ENCODE results near the gene MYLK2.
"Not testable (repeated sequence)": the region's sequence is repeated elsewhere in the genome, so short reads cannot be mapped to it uniquely, and the experiment has no call there.

MYLK2 gene

DNA sequence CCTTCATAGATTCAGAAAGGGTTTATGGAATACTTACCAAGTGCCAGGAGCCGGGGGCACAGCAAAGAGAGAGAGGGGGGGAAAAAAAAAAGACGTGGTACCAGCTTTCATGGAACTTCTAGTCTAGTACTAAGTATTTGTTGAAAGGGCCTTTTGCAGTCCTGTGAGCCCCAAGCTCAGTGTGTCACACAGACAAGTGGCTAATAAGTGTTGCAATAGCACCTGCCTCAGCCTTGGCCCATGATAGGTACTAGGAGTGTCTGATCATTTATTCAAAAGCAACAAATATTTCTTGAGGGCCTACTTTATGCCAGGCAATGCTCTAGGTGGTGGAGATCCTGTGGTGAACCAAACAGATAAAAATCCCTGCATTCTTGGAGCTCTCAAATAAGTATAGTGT is 7.9 kb downstream of the MYLK2 start:
- Histone ChIP-seq H3K27ac (no peak overlapping the region), H3K27me3 (peaks cover 7% of the 10 kb centered on the region), H3K4me1 (ENCODE audit: control insufficient read depth in 1 of 2, insufficient read depth in 1 of 2, low read depth in 1 of 2, low read length in 1 of 2) (peaks cover 3 to 7% of the 10 kb centered on the region in 2 experiments), H3K36me3 (no peaks in the 10 kb centered on the region), H3K4me3 (ENCODE audit: low read depth in 1 of 2, low read length in 1 of 2) (no peak overlapping the region), H3K9me3 (no peaks in the 10 kb centered on the region)
- no peak for TF ChIP-seq CTCF (IDR thresholded peaks at IDR 0.05)

- not testable (repeated sequence) for H3K27ac ChIP-seq; H3K4me1 ChIP-seq (ENCODE audit: control insufficient read depth in 1 of 2, insufficient read depth in 1 of 2, low read depth in 1 of 2, low read length in 1 of 2); H3K4me3 ChIP-seq (ENCODE audit: low read depth in 1 of 2, low read length in 1 of 2); H3K27me3 ChIP-seq; H3K9me3 ChIP-seq; H3K36me3 ChIP-seq
Observed at GRCh38 chr20:31828016-31828415, 8.9 kb downstream of the MYLK2 start.

- Histone ChIP-seq H3K27me3 (no peaks in the 10 kb centered on the region), H3K4me1 (ENCODE audit: control insufficient read depth in 1 of 2, insufficient read depth in 1 of 2, low read depth in 1 of 2, low read length in 1 of 2) (no peaks in the 10 kb centered on the region), H3K4me3 (ENCODE audit: low read depth in 1 of 2, low read length in 1 of 2) (no peak overlapping the region), H3K36me3 (no peaks in the 10 kb centered on the region), H3K27ac (no peak overlapping the region), H3K9me3 (no peaks in the 10 kb centered on the region)
- no peak for TF ChIP-seq CTCF (IDR thresholded peaks at IDR 0.05)
Observed at GRCh38 chr20:31829731-31830130, 10.6 kb downstream of the MYLK2 start.

- no peaks in the 10 kb centered on the region for H3K36me3 ChIP-seq
- H3K9me3 ChIP-seq: no peaks in the 10 kb centered on the region
- H3K27ac ChIP-seq: no peak overlapping the region
- peaks cover 2% of the 10 kb centered on the region for H3K27me3 ChIP-seq
- H3K4me3 ChIP-seq (ENCODE audit: low read depth in 1 of 2, low read length in 1 of 2): no peak overlapping the region
- H3K4me1 ChIP-seq (ENCODE audit: control insufficient read depth in 1 of 2, insufficient read depth in 1 of 2, low read depth in 1 of 2, low read length in 1 of 2): peaks cover 0 to under 1% of the 10 kb centered on the region in 2 experiments
- TF ChIP-seq CTCF (IDR thresholded peaks at IDR 0.05): no peak
Observed at GRCh38 chr20:31830406-31830981, 11.3 kb downstream of the MYLK2 start.

DNA sequence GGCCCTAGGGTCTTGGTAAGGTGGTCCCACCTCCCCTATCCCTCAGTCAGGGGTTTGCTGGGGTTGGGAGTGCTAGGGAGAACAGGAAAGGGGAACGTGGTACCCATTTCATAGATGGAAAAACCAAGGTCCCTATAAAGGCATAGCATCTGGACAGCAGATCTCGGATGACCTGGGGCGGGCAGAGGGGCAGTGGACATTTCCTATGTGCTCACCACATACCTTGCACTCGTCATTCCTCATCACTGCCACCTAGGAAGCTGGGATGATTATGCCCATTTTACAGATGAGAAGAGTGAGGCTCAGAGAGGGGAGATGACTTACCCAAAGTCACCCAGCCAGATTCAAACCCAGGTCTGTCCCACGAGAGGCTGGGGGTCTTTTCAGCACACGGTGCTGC is 12.1 kb downstream of the MYLK2 start:
- H3K9me3 ChIP-seq: no peaks in the 10 kb centered on the region
- peaks cover 7% of the 10 kb centered on the region for H3K27me3 ChIP-seq
- peaks cover 5 to 7% of the 10 kb centered on the region in 2 experiments for H3K4me1 ChIP-seq (ENCODE audit: control insufficient read depth in 1 of 2, insufficient read depth in 1 of 2, low read depth in 1 of 2, low read length in 1 of 2)
- TF ChIP-seq CTCF (IDR thresholded peaks at IDR 0.05): no peak
- no peak overlapping the region for H3K4me3 ChIP-seq (ENCODE audit: low read depth in 1 of 2, low read length in 1 of 2)
- no peaks in the 10 kb centered on the region for H3K36me3 ChIP-seq
- no peak overlapping the region for H3K27ac ChIP-seq

DNA sequence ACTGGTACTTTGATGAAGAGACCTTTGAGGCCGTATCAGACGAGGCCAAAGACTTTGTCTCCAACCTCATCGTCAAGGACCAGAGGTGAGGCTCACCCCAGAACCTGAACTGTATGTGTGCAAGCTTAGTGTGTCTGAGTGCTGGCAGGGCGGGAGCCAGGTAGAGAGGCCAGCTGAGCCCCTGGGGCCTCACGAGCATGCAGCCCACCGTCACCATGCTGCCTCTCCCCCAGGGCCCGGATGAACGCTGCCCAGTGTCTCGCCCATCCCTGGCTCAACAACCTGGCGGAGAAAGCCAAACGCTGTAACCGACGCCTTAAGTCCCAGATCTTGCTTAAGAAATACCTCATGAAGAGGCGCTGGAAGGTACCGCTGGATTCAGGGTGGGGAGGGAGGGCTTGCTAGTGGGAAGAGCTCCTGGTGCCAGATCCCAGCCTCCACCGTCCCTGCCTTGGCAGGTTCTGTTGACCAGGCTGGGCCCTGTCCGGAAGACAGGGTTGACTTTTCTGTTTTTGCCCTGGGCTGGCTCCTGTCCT is 12.7 kb downstream of the MYLK2 start:
- H3K4me1 ChIP-seq (ENCODE audit: control insufficient read depth in 1 of 2, insufficient read depth in 1 of 2, low read depth in 1 of 2, low read length in 1 of 2): peaks cover 11% of the 10 kb centered on the region in 2 experiments
- H3K4me3 ChIP-seq (ENCODE audit: low read depth in 1 of 2, low read length in 1 of 2): no peak overlapping the region
- H3K9me3 ChIP-seq: no peaks in the 10 kb centered on the region
- no peak for TF ChIP-seq CTCF (IDR thresholded peaks at IDR 0.05)
- peaks cover 7% of the 10 kb centered on the region for H3K27me3 ChIP-seq
- no peaks in the 10 kb centered on the region for H3K36me3 ChIP-seq
- H3K27ac ChIP-seq: no peak overlapping the region

All from neutrophil (primary cell).